ENCODE data around the gene TMEM52.
"Not testable (repeated sequence)": the region's sequence is repeated elsewhere in the genome, so short reads cannot be mapped to it uniquely, and the experiment has no call there.

Gene TMEM52

DNA sequence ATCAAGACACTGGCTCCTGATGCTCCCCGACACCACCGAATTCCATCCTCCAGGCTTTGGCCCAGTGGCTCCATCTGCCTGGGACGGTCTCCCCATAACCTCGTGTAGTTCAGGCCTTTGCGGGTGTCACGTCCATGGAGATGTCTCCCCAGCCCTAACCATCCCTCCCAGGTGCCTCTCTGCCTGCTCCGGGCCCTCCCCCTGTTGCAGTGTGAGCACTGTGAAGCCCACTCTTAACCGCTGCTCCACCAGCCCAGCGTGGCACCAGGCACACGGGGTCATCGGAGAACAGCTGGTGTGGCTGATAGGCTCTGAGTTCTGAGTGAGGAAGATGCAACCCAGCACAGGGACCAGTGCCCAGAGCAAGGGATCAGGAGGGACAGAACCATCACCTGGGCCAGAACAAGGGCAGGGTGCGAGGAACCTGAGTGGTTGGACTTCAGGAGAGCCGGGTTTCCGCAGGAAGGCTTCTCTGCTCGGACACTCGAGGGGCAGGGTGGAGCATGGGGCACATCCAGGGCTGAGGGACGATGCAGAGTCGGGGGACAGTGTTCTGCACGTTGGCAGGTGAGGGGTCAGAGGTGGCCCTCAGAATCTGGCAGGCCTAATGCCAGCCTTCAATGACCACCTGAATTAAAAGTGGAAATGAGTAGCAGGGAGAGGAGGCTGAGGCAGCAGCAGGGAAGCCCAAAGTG, 25.6 kb downstream of the TMEM52 start:
- DNase-seq, result no peak

- DNase-seq, result no peak
Measured at GRCh38 chr1:1892763-1893120, 26.3 kb downstream of the TMEM52 start.

DNA sequence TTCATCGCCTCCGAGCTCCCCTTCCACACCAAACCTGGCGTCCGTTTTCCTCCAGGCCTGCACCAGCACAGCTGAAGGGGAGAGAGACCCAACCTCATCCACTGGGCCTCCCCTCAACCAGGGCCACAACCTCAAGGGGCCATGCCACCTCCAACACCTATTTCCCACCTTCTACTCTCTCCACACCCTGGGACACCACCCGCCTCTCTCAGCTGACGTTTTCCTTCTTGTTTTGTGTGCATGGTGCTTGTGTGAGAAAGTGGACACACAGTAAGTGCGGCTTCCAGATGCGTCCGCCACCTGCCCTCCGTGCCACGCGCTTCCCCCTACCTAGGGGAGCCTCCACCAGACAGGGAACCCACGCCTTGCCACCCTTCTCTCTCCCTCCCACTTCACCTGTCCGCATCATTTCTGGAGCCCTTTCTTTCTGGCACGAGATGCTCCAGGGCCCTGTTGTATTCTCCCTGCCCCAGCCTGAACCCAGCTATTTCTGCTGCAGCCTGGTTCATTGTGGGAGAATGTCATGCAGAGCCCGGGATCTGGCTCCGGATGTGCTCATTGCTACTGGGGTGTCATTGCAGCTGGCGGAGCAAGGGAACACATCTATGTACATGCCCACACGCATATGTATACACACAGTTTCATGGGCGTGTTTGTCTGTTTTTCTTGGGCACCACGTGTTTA, 26.9 kb downstream of the TMEM52 start:
- no peak for DNase-seq

GRCh38 chr1:1891349-1892078, 27.6 kb downstream of the TMEM52 start:
- peak; percentile 86 for DNase-seq

- peak; percentile 83 for DNase-seq
Measured at GRCh38 chr1:1890506-1891348, 28.4 kb downstream of the TMEM52 start, which contains the start of gene GNB1. GNB1 (minus strand) TSS chr1:1891087; CDS start chr1:1825453, 65,634 bp downstream.

DNA sequence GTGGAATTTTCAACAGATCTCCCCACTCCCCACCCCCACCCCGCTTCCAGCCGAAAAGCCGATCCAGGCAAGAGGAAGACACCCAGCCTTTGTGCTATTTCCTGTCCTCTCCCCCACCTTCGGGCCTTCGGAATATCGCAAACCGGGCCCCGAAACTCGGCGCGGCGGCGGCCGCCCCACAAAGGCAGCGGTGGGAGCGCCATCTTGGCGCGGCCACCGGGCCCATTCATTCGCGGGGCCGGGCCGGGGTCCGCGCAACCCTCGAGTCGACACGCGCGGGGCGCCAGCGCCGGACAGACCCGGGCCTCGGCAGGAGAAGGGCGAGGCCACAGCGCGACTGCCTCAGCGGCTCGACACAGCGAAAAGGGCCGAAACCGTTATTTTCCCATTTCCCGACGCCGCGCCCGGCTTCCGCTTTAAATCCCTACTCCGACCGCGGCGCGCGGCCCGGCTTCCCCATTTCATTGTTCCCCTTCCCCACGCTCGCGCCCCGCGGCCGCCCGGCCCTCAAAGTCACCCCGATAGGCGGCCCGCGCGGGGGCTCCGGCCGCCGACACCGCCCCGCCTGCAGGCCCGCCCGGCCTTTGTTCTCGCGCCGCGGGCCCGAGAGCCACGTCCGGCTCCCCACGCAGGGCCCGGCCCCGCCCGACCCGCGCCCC, 29.1 kb downstream of the TMEM52 start:
- DNase-seq, result peak; percentile 35

- no peak for DNase-seq
Measured at GRCh38 chr1:1889090-1889750, 29.9 kb downstream of the TMEM52 start.

DNA sequence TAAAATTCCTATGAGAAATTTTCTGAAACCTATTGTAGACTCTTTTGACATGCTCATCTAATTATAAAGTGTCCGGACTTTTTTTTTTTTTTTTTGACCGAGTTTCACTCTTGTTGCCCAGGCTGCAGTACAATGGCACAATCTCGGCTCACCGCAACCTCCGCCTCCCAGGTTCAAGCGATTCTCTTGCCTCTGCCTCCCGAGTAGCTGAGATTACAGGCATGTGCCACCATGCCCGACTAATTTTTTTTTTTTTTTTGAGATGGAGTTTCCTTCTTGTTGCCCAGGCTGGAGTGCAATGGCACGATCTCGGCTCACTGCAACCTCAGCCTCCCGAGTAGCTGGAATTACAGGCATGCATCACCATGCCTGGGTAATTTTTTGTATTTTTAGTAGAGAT, 35.2 kb downstream of the TMEM52 start:
- DNase-seq, result not testable (repeated sequence)

- DNase-seq, result no peak
Measured at GRCh38 chr1:1883092-1883873, 35.8 kb downstream of the TMEM52 start.

GRCh38 chr1:1881727-1882126, 37.4 kb downstream of the TMEM52 start:
- no peak for DNase-seq

DNA sequence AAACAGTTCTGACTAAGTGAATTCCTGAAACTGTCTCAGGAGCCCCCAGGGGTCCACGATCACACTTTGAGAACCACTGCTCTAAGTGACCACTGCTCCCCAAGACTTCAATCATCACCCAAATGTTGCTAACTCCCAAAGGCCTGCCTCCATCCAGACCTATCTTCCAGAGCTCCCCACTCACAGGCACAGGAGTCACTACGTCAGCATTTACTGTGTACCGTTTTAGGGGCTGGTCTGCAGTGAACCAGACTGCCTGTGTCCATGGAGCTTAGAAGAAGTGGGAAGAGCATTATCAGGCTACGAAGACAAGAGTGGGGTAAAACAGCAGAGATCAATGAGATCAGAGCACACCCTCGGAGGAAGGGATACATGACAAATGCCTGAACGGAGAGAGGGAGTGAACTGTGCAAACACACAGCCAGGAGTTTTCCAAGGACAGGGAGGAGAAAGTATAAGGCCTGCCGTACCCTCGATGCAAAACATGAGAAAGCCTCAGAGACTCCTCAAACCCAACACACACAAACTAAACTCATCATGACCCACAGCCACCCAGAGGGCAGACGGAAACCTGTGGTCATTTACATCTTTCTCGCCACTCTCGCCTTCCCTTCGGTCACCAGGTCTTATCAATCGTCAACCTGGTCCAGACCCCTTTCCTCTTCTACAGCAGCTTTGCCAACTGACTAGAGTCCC, 38.3 kb downstream of the TMEM52 start:
- DNase-seq, result no peak

DNA sequence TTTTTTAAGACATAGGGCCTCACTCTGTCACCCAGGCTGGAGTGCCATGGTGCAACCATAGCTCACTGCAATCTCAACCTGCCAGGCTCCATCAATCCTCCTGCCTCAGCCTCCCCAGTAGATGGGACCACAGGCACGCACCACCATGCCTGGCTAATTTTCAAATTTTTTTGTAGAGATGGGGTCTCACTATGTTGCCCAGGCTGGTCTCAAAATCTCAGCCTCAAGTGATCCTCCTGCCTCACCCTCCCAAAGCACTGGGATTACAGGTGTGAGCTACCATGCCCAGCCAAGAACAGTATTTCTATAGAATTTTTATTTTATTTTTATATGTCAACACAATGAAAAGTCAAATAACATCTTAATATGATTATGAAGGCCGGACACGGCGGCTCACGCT, 39.1 kb downstream of the TMEM52 start:
- DNase-seq, result no peak

DNA sequence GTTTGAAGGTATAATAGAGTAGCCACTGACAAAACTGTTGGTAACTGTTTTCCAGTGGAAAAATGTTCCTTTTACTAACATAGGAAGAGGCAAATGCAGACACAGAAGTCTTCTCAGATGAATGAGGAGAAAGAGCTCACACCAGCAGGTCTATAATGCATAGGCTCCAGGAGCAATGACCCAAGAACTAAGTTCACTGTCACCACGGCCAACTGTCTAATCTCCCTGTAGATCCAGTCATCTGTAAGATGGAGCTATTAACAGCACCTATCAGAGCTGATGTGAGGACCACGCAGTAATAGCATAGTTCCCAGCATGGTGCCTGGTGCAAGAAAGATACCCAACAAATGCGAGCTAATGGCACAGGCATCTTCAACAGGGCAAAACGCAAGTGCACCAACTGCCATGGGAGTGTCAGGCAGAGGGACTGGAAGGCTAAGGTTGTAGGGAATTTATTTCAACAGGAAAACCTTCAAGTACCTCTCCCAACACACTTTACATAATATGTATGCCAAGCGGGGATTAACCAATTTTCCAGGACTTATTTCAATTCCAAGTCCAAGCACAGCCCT, 41.1 kb downstream of the TMEM52 start:
- no peak for DNase-seq

- DNase-seq, result no peak
Measured at GRCh38 chr1:1876335-1876930, 42.6 kb downstream of the TMEM52 start.

GRCh38 chr1:1875932-1876331, 43.1 kb downstream of the TMEM52 start:
- no peak for DNase-seq

GRCh38 chr1:1874901-1875300, 44.2 kb downstream of the TMEM52 start:
- DNase-seq, result no peak

- DNase-seq, result no peak
Measured at GRCh38 chr1:1873186-1873585, 45.9 kb downstream of the TMEM52 start.

- DNase-seq, result no peak
Measured at GRCh38 chr1:1872329-1872994, 46.6 kb downstream of the TMEM52 start.

- no peak for DNase-seq
Measured at GRCh38 chr1:1869469-1869868, 49.6 kb downstream of the TMEM52 start.
